H1 (cell line): ENCODE results near the gene SASS6. TPM values are rescaled to one million over a fixed set of nuclear protein-coding genes. Genes with fewer than 3 reads are reported as not detected.

Experiments
- CTCF ChIA-PET: fragments of 300-600 bp; sonication (Branson Sonifier 250); formaldehyde crosslinking; loops from one replicate; lab custom pipeline; 2021; ENCODE audit not compliant: partially characterized antibody; lab: Charles Lee
- POLR2A ChIA-PET: fragments of 300-600 bp; sonication (Branson Sonifier 250); formaldehyde crosslinking; loops from one replicate; lab custom pipeline; 2021; ENCODE audit warnings: inconsistent platforms; ENCODE audit not compliant: partially characterized antibody; lab: Charles Lee
- DNase-seq, 2 experiments: peaks; one replicate each; pipeline versions ENCODE4 v3.0.0 to v3.0.0-alpha.2; 2010 to 2022; ENCODE audit warnings: low spot score in 2 of 2, low read depth in 1 of 2, mixed read lengths in 1 of 2
- FAIRE-seq: peaks from 2 replicates; lab custom pipeline; 2011; peaks lifted over from hg19 to GRCh38; lab: Jason Lieb, UNC
- H2AFZ ChIP-seq: 2 replicates; pipeline ENCODE4 v1.8.1; 2012; ENCODE audit warnings: low read length, inconsistent platforms
- H2AK5ac ChIP-seq: 2 replicates; pipeline ENCODE4 v1.6.1; 2013; ENCODE audit warnings: low read depth, low read length
- H2BK120ac ChIP-seq: replicated peaks from 2 replicates; pipeline ENCODE3; 2013; ENCODE audit warnings: low read depth, low read length, inconsistent platforms
- H2BK12ac ChIP-seq: 2 replicates; pipeline ENCODE4 v1.6.1; 2013; ENCODE audit warnings: low read depth, low read length
- H2BK15ac ChIP-seq: 2 replicates; pipeline ENCODE4 v1.6.1; 2013; ENCODE audit warnings: low read length
- H2BK20ac ChIP-seq: 2 replicates; pipeline ENCODE4 v1.6.1; 2013; ENCODE audit warnings: low read length
- H2BK5ac ChIP-seq: 2 replicates; pipeline ENCODE4 v1.6.1; 2013; ENCODE audit warnings: low read depth, low read length
- H3K14ac ChIP-seq: 2 replicates; pipeline ENCODE4 v1.6.1; 2013; ENCODE audit warnings: inconsistent platforms; ENCODE audit not compliant: insufficient read length
- H3K18ac ChIP-seq: 2 replicates; pipeline ENCODE4 v1.6.1; 2013; ENCODE audit warnings: low read length; ENCODE audit errors: extremely low read depth
- H3K23ac ChIP-seq: 2 replicates; pipeline ENCODE4 v1.6.1; 2013; ENCODE audit warnings: inconsistent platforms; ENCODE audit not compliant: insufficient read length
- H3K23me2 ChIP-seq: 2 replicates; pipeline ENCODE4 v1.6.1; 2013; ENCODE audit warnings: low read depth, low read length
- H3K27ac ChIP-seq: 2 replicates; pipeline ENCODE4 v1.6.1; 2011; ENCODE audit warnings: low read depth, low read length, inconsistent platforms
- H3K27me3 ChIP-seq, 4 experiments: replicated peaks in 1 of 4; 1 replicate in 1 of 4; 2 replicates in 3 of 4; pipeline versions ENCODE4 v1.6.1 to v1.8.1; 2011 to 2013; ENCODE audit warnings: low read length in 3 of 4, mild to moderate bottlenecking in 3 of 4, inconsistent platforms in 2 of 4, mixed read lengths in 2 of 4, moderate library complexity in 1 of 4; ENCODE audit not compliant: control insufficient read depth in 3 of 4, insufficient read depth in 3 of 4; ENCODE audit errors: extremely low read depth in 1 of 4
- H3K36me3 ChIP-seq, 4 experiments: 2 replicates each; pipeline versions ENCODE4 v1.6.1 to v1.8.1; 2011 to 2013; ENCODE audit warnings: mild to moderate bottlenecking in 4 of 4, low read length in 3 of 4, moderate library complexity in 2 of 4, control low read depth in 1 of 4, inconsistent platforms in 1 of 4; ENCODE audit not compliant: insufficient read depth in 4 of 4, control insufficient read depth in 2 of 4
- H3K4ac ChIP-seq: replicated peaks from 2 replicates; pipeline ENCODE3; 2013; ENCODE audit warnings: low read length, low read depth, mixed read lengths, inconsistent platforms; ENCODE audit not compliant: insufficient read length
- H3K4me1 ChIP-seq, 4 experiments: replicated peaks in 1 of 4; 1 replicate in 1 of 4; 2 replicates in 3 of 4; pipeline versions ENCODE4 v1.6.1 to v1.8.1; 2011 to 2013; ENCODE audit warnings: low read length in 3 of 4, inconsistent platforms in 2 of 4, mixed read lengths in 1 of 4; ENCODE audit not compliant: insufficient read depth in 4 of 4, control insufficient read depth in 3 of 4
- H3K4me2 ChIP-seq, 2 experiments: 2 replicates each; pipeline versions ENCODE4 v1.6.1 to v1.8.1; 2011 to 2013; ENCODE audit warnings: low read depth in 2 of 2, low read length in 2 of 2, control low read depth in 1 of 2, inconsistent platforms in 1 of 2, mild to moderate bottlenecking in 1 of 2; ENCODE audit not compliant: insufficient read depth in 1 of 2
- H3K4me3 ChIP-seq, 4 experiments: fragments of 200-600, 300-600 bp in 1 of 4; sonication (generic), shearing (Covaris generic), sonication (Bioruptor Twin) in 1 of 4; 2 replicates each; pipeline versions ENCODE4 v1.5.1 to v1.8.1; 2011 to 2016; ENCODE audit warnings: low read length in 4 of 4, low read depth in 3 of 4, control low read depth in 2 of 4, inconsistent platforms in 2 of 4, mild to moderate bottlenecking in 2 of 4, mixed read lengths in 1 of 4, moderate library complexity in 1 of 4; ENCODE audit not compliant: insufficient read depth in 2 of 4; ENCODE audit errors: extremely low read depth in 1 of 4
- H3K56ac ChIP-seq: replicated peaks from 2 replicates; pipeline ENCODE3; 2013; ENCODE audit warnings: low read depth, mild to moderate bottlenecking, mixed read lengths, low read length, inconsistent platforms; ENCODE audit not compliant: insufficient read length
- H3K79me1 ChIP-seq: 2 replicates; pipeline ENCODE4 v1.6.1; 2013; ENCODE audit warnings: low read depth, low read length, control low read depth
- H3K79me2 ChIP-seq, 2 experiments: 2 replicates each; pipeline versions ENCODE4 v1.6.1 to v1.8.1; 2012 to 2013; ENCODE audit warnings: low read length in 2 of 2, mild to moderate bottlenecking in 2 of 2, inconsistent platforms in 1 of 2; ENCODE audit not compliant: insufficient read depth in 2 of 2, control insufficient read depth in 1 of 2
- H3K9ac ChIP-seq, 4 experiments: replicated peaks in 1 of 4; 1 replicate in 1 of 4; 2 replicates in 3 of 4; pipeline versions ENCODE4 v1.6.1 to v1.8.1; 2011 to 2013; ENCODE audit warnings: low read depth in 3 of 4, low read length in 3 of 4, control low read depth in 2 of 4, mild to moderate bottlenecking in 2 of 4, moderate library complexity in 2 of 4, inconsistent platforms in 1 of 4; ENCODE audit errors: extremely low read depth in 1 of 4
- H3K9me3 ChIP-seq, 2 experiments: 2 replicates each; pipeline versions ENCODE4 v1.6.1 to v1.8.1; 2012 to 2013; ENCODE audit warnings: mild to moderate bottlenecking in 2 of 2, moderate library complexity in 2 of 2, control low read depth in 1 of 2, inconsistent platforms in 1 of 2, low read depth in 1 of 2, low read length in 1 of 2, mixed read lengths in 1 of 2; ENCODE audit not compliant: insufficient read depth in 2 of 2
- H4K20me1 ChIP-seq, 2 experiments: replicated peaks in 1 of 2; 2 replicates each; pipeline versions ENCODE3 to v1.8.1; 2011 to 2013; ENCODE audit warnings: inconsistent platforms in 2 of 2, low read length in 2 of 2, mild to moderate bottlenecking in 1 of 2; ENCODE audit not compliant: insufficient read depth in 2 of 2, control insufficient read depth in 1 of 2
- H4K5ac ChIP-seq: 2 replicates; pipeline ENCODE4 v1.6.1; 2013; ENCODE audit warnings: low read length, low read depth, mixed read lengths, inconsistent platforms; ENCODE audit not compliant: insufficient read length
- H4K8ac ChIP-seq: 2 replicates; pipeline ENCODE4 v1.8.0; 2013; ENCODE audit warnings: mild to moderate bottlenecking, moderate library complexity, low read length, inconsistent platforms; ENCODE audit not compliant: insufficient read depth; ENCODE audit errors: extremely low read depth
- H4K91ac ChIP-seq: replicated peaks from 2 replicates; pipeline ENCODE3; 2013; ENCODE audit warnings: low read length, mixed read lengths, inconsistent platforms; ENCODE audit not compliant: insufficient read length
- CBX8 ChIP-seq: fragments of 300-800, 300-1000 bp; sonication (generic); IDR thresholded peaks from 2 replicates; pipeline ENCODE4 v1.7.1; 2016; ENCODE audit warnings: low read depth, low read length, borderline replicate concordance
- CTBP2 ChIP-seq: IDR thresholded peaks from 2 replicates; pipeline ENCODE4 v1.7.0; 2011; ENCODE audit warnings: borderline replicate concordance, mild to moderate bottlenecking, moderate library complexity, mixed read lengths, low read length; ENCODE audit not compliant: insufficient read depth, insufficient read length
- EP300 ChIP-seq, 2 experiments: IDR thresholded peaks; 1 replicate in 1 of 2; 2 replicates in 1 of 2; pipeline ENCODE4 v1.6.1; 2011 to 2012; ENCODE audit warnings: low read depth in 2 of 2, low read length in 2 of 2, mild to moderate bottlenecking in 2 of 2, borderline replicate concordance in 1 of 2, inconsistent platforms in 1 of 2, moderate library complexity in 1 of 2
- JUND ChIP-seq: IDR thresholded peaks from 2 replicates; pipeline ENCODE4 v1.6.1; 2011; ENCODE audit warnings: mild to moderate bottlenecking, improper control_type of control experiment, low read length
- KDM4A ChIP-seq: IDR thresholded peaks from one replicate; pipeline ENCODE4 v1.7.1; 2012; ENCODE audit warnings: low read depth, mild to moderate bottlenecking, moderate library complexity, low read length, inconsistent platforms; ENCODE audit not compliant: severe bottlenecking
- NANOG ChIP-seq: IDR thresholded peaks from 2 replicates; pipeline ENCODE4 v1.6.1; 2011; ENCODE audit warnings: low read length, low read depth, mild to moderate bottlenecking, inconsistent platforms; ENCODE audit not compliant: insufficient read depth, poor library complexity, severe bottlenecking
- PHF8 ChIP-seq: fragments of 200-600 bp; sonication (generic); conservative IDR thresholded peaks from 2 replicates; pipeline ENCODE4 v1.7.1; 2012; ENCODE audit warnings: low read depth, mild to moderate bottlenecking, inconsistent platforms, low read length, moderate library complexity
- POU5F1 ChIP-seq: IDR thresholded peaks from 2 replicates; pipeline ENCODE4 v1.6.1; 2011; ENCODE audit warnings: low read depth, mild to moderate bottlenecking, low read length, moderate library complexity
- RAD21 ChIP-seq, 2 experiments: IDR thresholded peaks in 1 of 2; conservative IDR thresholded peaks in 1 of 2; 2 replicates each; pipeline ENCODE4 v1.6.1; 2011; ENCODE audit warnings: low read depth in 2 of 2, low read length in 2 of 2, improper control_type of control experiment in 1 of 2, inconsistent platforms in 1 of 2, mild to moderate bottlenecking in 1 of 2, moderate library complexity in 1 of 2
- RNF2 ChIP-seq: fragments of 200-900, 300-1000 bp; sonication (generic); IDR thresholded peaks from 2 replicates; pipeline ENCODE4 v1.7.1; 2016; ENCODE audit warnings: borderline replicate concordance, low read depth, mild to moderate bottlenecking, antibody characterized with exemption, low read length; ENCODE audit not compliant: poor library complexity, severe bottlenecking; ENCODE audit errors: missing control alignments
- SIX5 ChIP-seq: IDR thresholded peaks from 2 replicates; pipeline ENCODE4 v1.6.1; 2011; ENCODE audit warnings: mild to moderate bottlenecking, low read depth, low read length
- SP1 ChIP-seq: IDR thresholded peaks from 2 replicates; pipeline ENCODE4 v1.6.1; 2011; ENCODE audit warnings: low read depth, low read length
- TAF1 ChIP-seq: IDR thresholded peaks from 2 replicates; pipeline ENCODE4 v1.6.1; 2011; ENCODE audit warnings: mild to moderate bottlenecking, low read depth, low read length
- TAF7 ChIP-seq: optimal IDR thresholded peaks from 2 replicates; pipeline ENCODE3; 2011; ENCODE audit warnings: low read depth, mild to moderate bottlenecking, inconsistent platforms, low read length, moderate library complexity, borderline replicate concordance
- WGBS, 2 experiments: shearing (Covaris generic) in 1 of 2; methylation state at CpG; one replicate each; pipeline versions ENCODE4 v1.1.6 to v1.1.7; 2013 to 2015; ENCODE audit warnings: low lambda C conversion rate in 2 of 2, mixed read lengths in 2 of 2, inconsistent platforms in 1 of 2, low coverage in 1 of 2, missing lambda C conversion rate in 1 of 2; ENCODE audit not compliant: insufficient replicate concordance in 2 of 2, insufficient coverage in 1 of 2, insufficient read length in 1 of 2; ENCODE audit errors: extremely low coverage in 1 of 2, missing lambda C conversion rate in 1 of 2; 5-methylcytosine and 5-hydroxymethylcytosine counted together
- polyA plus RNA-seq, 7 experiments: library from polyadenylated mRNA; depleted of rRNA in 3 of 7; stranded (reverse) in 5 of 7; unstranded in 2 of 7; fragments of >200 nt in 5 of 7; fragments of 200-250 nt in 2 of 7; gene quantifications; 1 replicate in 5 of 7; 2 replicates in 1 of 7; 4 replicates in 1 of 7; pipeline versions ENCODE4 v1.2.1 to v1.2.3, GENCODE V29; 2011 to 2013; ENCODE audit warnings: missing spikeins in 2 of 7, mixed read lengths in 2 of 7
- total RNA-seq: library from RNA; stranded (reverse); fragmentation: NEBNext Ultra II Directional; extraction: Animal tissue kit (Norgen Biotek cat#: 25700); gene quantifications from 2 replicates; pipeline ENCODE4 v1.2.1, GENCODE V29; 2021

Gene SASS6
- total and polyA plus RNA-seq, 2 of the 8 experiments (the other 6 are each of a cell fraction or from before 2014, with no cell fraction given), result 1.2 to 13.8 TPM

- CTCF ChIA-PET, result no interaction called here
- no peak for FAIRE-seq
- 97% methylated on average over 5 of the region's 5 CpGs; no CpG with 5 or more reads in 1 of the 2 experiments for WGBS, 2 experiments
Observed at GRCh38 chr1:100164702-100165101, 32.0 kb upstream of the SASS6 start.

More at GRCh38 chr1:100164702-100165101, 32.0 kb upstream of the SASS6 start:
- H3K9ac ChIP-seq, result no peak overlapping the region
- no peak overlapping the region for H3K14ac ChIP-seq
- no peak overlapping the region for H3K4ac ChIP-seq
- H3K4me3 ChIP-seq, result no peak overlapping the region
- H3K23ac ChIP-seq, result no peak overlapping the region
- no peaks in the 10 kb centered on the region for H3K9me3 ChIP-seq
- no peaks in the 10 kb centered on the region for H3K36me3 ChIP-seq
- no peak overlapping the region for H2BK5ac ChIP-seq
- H3K23me2 ChIP-seq, result no peaks in the 10 kb centered on the region
- H2BK12ac ChIP-seq, result no peak overlapping the region
- H2AK5ac ChIP-seq, result no peak overlapping the region
- H3K79me2 ChIP-seq, result no peaks in the 10 kb centered on the region
- no peaks in the 10 kb centered on the region for H3K4me1 ChIP-seq
- no peak overlapping the region for H3K4me2 ChIP-seq
- POLR2A ChIA-PET, result no interaction called here
- H3K79me1 ChIP-seq, result no peaks in the 10 kb centered on the region
- no peaks in the 10 kb centered on the region for H3K27me3 ChIP-seq
- H4K5ac ChIP-seq, result no peak overlapping the region
- H4K20me1 ChIP-seq, result no peaks in the 10 kb centered on the region
- no peak overlapping the region for H2BK20ac ChIP-seq
- TF ChIP-seq CTBP2, result no peak
- no peak for TF ChIP-seq POU5F1
- no peak for TF ChIP-seq RNF2
- no peak for TF ChIP-seq EP300 (IDR thresholded peaks at IDR 0.05; ENCODE audit: borderline replicate concordance in 1 of 2, low read depth in 2 of 2, low read length in 2 of 2)
- no peak for TF ChIP-seq SIX5
- no peak for TF ChIP-seq TAF1
- no peak for TF ChIP-seq PHF8
- TF ChIP-seq SP1, result no peak
- TF ChIP-seq TAF7, result no peak
- TF ChIP-seq KDM4A, result no peak
- TF ChIP-seq JUND, result no peak
- no peak for TF ChIP-seq NANOG
- no peak for TF ChIP-seq RAD21 (IDR thresholded peaks at IDR 0.05 in 1 of 2, conservative IDR thresholded peaks at IDR 0.05 in 1 of 2; ENCODE audit: low read depth in 2 of 2, low read length in 2 of 2)
- TF ChIP-seq CBX8, result no peak
- H3K27ac ChIP-seq, result no peak overlapping the region
- no peak overlapping the region for H3K18ac ChIP-seq
- no peak overlapping the region for H4K8ac ChIP-seq
- H2BK120ac ChIP-seq, result no peak overlapping the region
- no peak overlapping the region for H3K56ac ChIP-seq
- no peak overlapping the region for H2AFZ ChIP-seq
- H4K91ac ChIP-seq, result no peak overlapping the region
- DNase-seq, result no peak
- H2BK15ac ChIP-seq, result no peak overlapping the region
